K562 (cell line): ENCODE results near the gene FSCN2. TPM values are rescaled to one million over a fixed set of nuclear protein-coding genes. Genes with fewer than 3 reads are reported as not detected.

Experiments
- DMBX1 ChIP-seq: fragments of 250-450 bp; sonication (Bioruptor Pico); IDR thresholded peaks from 2 replicates; pipeline ENCODE4 v1.8.0; 2022; ENCODE audit warnings: inconsistent platforms, mild to moderate bottlenecking, moderate library complexity, borderline replicate concordance
- E2F3 ChIP-seq: fragments of 250-450 bp; sonication (Bioruptor Pico); IDR thresholded peaks from 2 replicates; pipeline ENCODE4 v1.4.0; 2020; ENCODE audit warnings: mild to moderate bottlenecking
- FUS ChIP-seq: fragments of 200-400 bp; formaldehyde crosslinking; optimal IDR thresholded peaks from 2 replicates; pipeline ENCODE3; 2017; ENCODE audit warnings: low read depth, low read length
- MAX ChIP-seq: sonication (generic); formaldehyde crosslinking; IDR thresholded peaks from 2 replicates; pipeline ENCODE4 v1.9.0; 2022; ENCODE audit warnings: mild to moderate bottlenecking, missing genetic modification reagents
- MAZ ChIP-seq, 2 experiments: fragments of 450-650 bp in 1 of 2; sonication (generic) in 1 of 2; formaldehyde crosslinking; IDR thresholded peaks in 1 of 2; conservative IDR thresholded peaks in 1 of 2; 2 replicates each; pipeline versions ENCODE4 v1.4.0 to v1.5.0; 2020; ENCODE audit warnings: mild to moderate bottlenecking in 1 of 2, missing genetic modification reagents in 1 of 2
- NCOA6 ChIP-seq: fragments of 450-650 bp; IDR thresholded peaks from 2 replicates; pipeline ENCODE4 v1.6.1; 2017; ENCODE audit warnings: mild to moderate bottlenecking
- NFE2L1 ChIP-seq: fragments of 450-650 bp; IDR thresholded peaks from 2 replicates; pipeline ENCODE4 v1.6.1; 2016; ENCODE audit warnings: missing genetic modification characterization, low read depth, mild to moderate bottlenecking, missing compliant biosample characterization, moderate library complexity, borderline replicate concordance
- PBX2 ChIP-seq, 2 experiments: IDR thresholded peaks in 1 of 2; conservative IDR thresholded peaks in 1 of 2; 2 replicates each; pipeline ENCODE4 v1.6.1; 2016; ENCODE audit warnings: low read depth in 2 of 2, mild to moderate bottlenecking in 1 of 2, missing compliant biosample characterization in 1 of 2, missing genetic modification characterization in 1 of 2, moderate library complexity in 1 of 2
- POLR2G ChIP-seq: fragments of 200-400 bp; formaldehyde crosslinking; IDR thresholded peaks from 2 replicates; pipeline ENCODE4 v1.6.1; 2017; ENCODE audit warnings: low read depth, mild to moderate bottlenecking, antibody characterized with exemption, low read length, moderate library complexity
- SLC30A9 ChIP-seq: fragments of 250-450 bp; sonication (Bioruptor Pico); IDR thresholded peaks from 2 replicates; pipeline ENCODE4 v1.8.0; 2022; ENCODE audit warnings: mild to moderate bottlenecking, moderate library complexity
- SRF ChIP-seq, 2 experiments: fragments of 250-450, 450-650 bp in 1 of 2; sonication (Bioruptor Pico) in 1 of 2; sonication (generic) in 1 of 2; formaldehyde crosslinking; IDR thresholded peaks; 2 replicates each; pipeline versions ENCODE4 v1.5.0 to v1.5.1; 2020 to 2022; ENCODE audit warnings: mild to moderate bottlenecking in 1 of 2, missing genetic modification reagents in 1 of 2
- TAF7 ChIP-seq: fragments of 450-650 bp; IDR thresholded peaks from 2 replicates; pipeline ENCODE4 v1.6.1; 2016; ENCODE audit warnings: missing genetic modification characterization, missing compliant biosample characterization
- ZBTB2 ChIP-seq: fragments of 450-650 bp; IDR thresholded peaks from 2 replicates; pipeline ENCODE4 v1.6.1; 2016; ENCODE audit warnings: antibody characterized with exemption
- ZMIZ1 ChIP-seq, 2 experiments: fragments of 150-350 bp in 1 of 2; IDR thresholded peaks; 2 replicates each; pipeline ENCODE4 v1.6.1; 2012 to 2016; ENCODE audit warnings: low read depth in 2 of 2, low read length in 2 of 2, mild to moderate bottlenecking in 1 of 2, moderate library complexity in 1 of 2
- ZNF324 ChIP-seq: fragments of 250-450 bp; sonication (Bioruptor Pico); IDR thresholded peaks from 2 replicates; pipeline ENCODE4 v1.4.0; 2020; ENCODE audit warnings: mild to moderate bottlenecking
- ZNF511 ChIP-seq: sonication (generic); formaldehyde crosslinking; IDR thresholded peaks from 2 replicates; pipeline ENCODE4 v1.8.0; 2022; ENCODE audit warnings: mild to moderate bottlenecking, missing genetic modification reagents
- ZNF764 ChIP-seq: fragments of 250-450 bp; sonication (Bioruptor Pico); IDR thresholded peaks from 2 replicates; pipeline ENCODE4 v1.4.0; 2020; ENCODE audit warnings: low read depth, mild to moderate bottlenecking, moderate library complexity
- polyA plus RNA-seq, 8 experiments: library from polyadenylated mRNA; depleted of rRNA in 4 of 8; stranded (reverse) in 5 of 8; unstranded in 3 of 8; fragments of >200 nt; fragmentation: Nextera tagmentation in 2 of 8; fragmentation: Illumina TruSeq in 1 of 8; extraction: Ambion mirVana in 2 of 8; extraction: Trizol in 1 of 8; gene quantifications; 2 replicates each; pipeline versions ENCODE4 v1.2.1 to v1.2.3, GENCODE V29; 2011 to 2014; ENCODE audit warnings: inconsistent platforms in 1 of 8, missing spikeins in 1 of 8
- total RNA-seq, 7 experiments: library from RNA; depleted of rRNA in 6 of 7; stranded (reverse); fragments of >200 nt in 6 of 7; fragmentation: Illumina TruSeq in 2 of 7; extraction: Trizol in 2 of 7; gene quantifications; 2 replicates each; pipeline versions ENCODE4 v1.2.1 to v1.2.3, GENCODE V29; 2011 to 2021; ENCODE audit warnings: low replicate concordance in 1 of 7

Gene FSCN2
- total and polyA plus RNA-seq, 9 of the 15 experiments (the other 6 are each of a cell fraction or from before 2014, with no cell fraction given) = 0.08 TPM; not detected in 8

- TF ChIP-seq MAX (CRISPR knock-in tag) (0 out of 2 replicates have a peak, but pooled peaks have one; percentile 33), FUS (no peak), SRF (CRISPR knock-in tag; IDR thresholded peaks at IDR 0.05) (peak; percentile 66 to 88; a peak in 3 of 4 replicates), ZNF764 (no peak), TAF7 (tag) (no peak), ZNF324 (CRISPR knock-in tag) (no peak), ZNF511 (CRISPR knock-in tag) (no peak), NCOA6 (no peak), NFE2L1 (tag) (no peak), POLR2G (peak; percentile 54), MAZ (CRISPR knock-in tag; conservative IDR thresholded peaks at IDR 0.05 in 1 of 2, IDR thresholded peaks at IDR 0.05 in 1 of 2) (peak in 1 of 2 experiments; percentile 31; a peak in 2 of 4 replicates), ZBTB2 (no peak), PBX2 (CRISPR knock-in tag; IDR thresholded peaks at IDR 0.05; ENCODE audit: low read depth) (no peak), PBX2 (tag; conservative IDR thresholded peaks at IDR 0.05; ENCODE audit: low read depth) (no peak), E2F3 (CRISPR knock-in tag) (no peak), ZMIZ1 (IDR thresholded peaks at IDR 0.05; ENCODE audit: low read depth in 2 of 2, low read length in 2 of 2) (no peak), SLC30A9 (CRISPR knock-in tag) (no peak), DMBX1 (CRISPR knock-in tag) (no peak)
Measured at GRCh38 chr17:81514739-81515529, 13.2 kb upstream of the FSCN2 start (continued).
